HepG2 (cell line): ENCODE measurements around the gene CDK14. TPM values are rescaled to one million over a fixed set of nuclear protein-coding genes. Genes with fewer than 3 reads are reported as not detected.

Experiments used
- ATAC-seq: fragments of 200-7000 bp; cut with Tn5 transposase; 3 replicates; pipeline ENCODE4 v1.9.1; 2020; ENCODE audit warnings: mild to moderate bottlenecking, moderate library complexity
- BruUV-seq: library from RNA; stranded (reverse); fragments of 400-500 nt; replicated peaks from 2 replicates; lab custom pipeline; 2021; lab: Mats Ljungman, UMichigan
- CTCF ChIA-PET: fragments of 300-600 bp; formaldehyde crosslinking; extraction: SDS; loops from one replicate; lab custom pipeline; 2021; ENCODE audit warnings: low total read pairs, inconsistent platforms, low intra/inter-chr PET ratio; lab: Yijun Ruan, JAX
- POLR2A ChIA-PET: fragments of 350-600 bp; sonication (Branson Sonifier 250); formaldehyde crosslinking; loops from one replicate; lab custom pipeline; 2020; ENCODE audit warnings: antibody characterized with exemption, inconsistent platforms; lab: Yijun Ruan, JAX
- DNase-seq: peaks from one replicate; pipeline ENCODE4 v3.0.0-alpha.2; 2015; ENCODE audit warnings: low spot score
- FAIRE-seq: peaks from 3 replicates; lab custom pipeline; 2011; peaks lifted over from hg19 to GRCh38; lab: Jason Lieb, UNC
- H2AFZ ChIP-seq: one replicate; pipeline ENCODE4 v1.6.1; 2011; ENCODE audit warnings: low read length, inconsistent platforms
- H3K27ac ChIP-seq: fragments of 300-600 bp; 3 replicates; pipeline ENCODE4 v1.8.0; 2011; ENCODE audit warnings: mixed run types, mild to moderate bottlenecking, mixed read lengths, low read length, inconsistent platforms; ENCODE audit not compliant: insufficient read depth; ENCODE audit errors: extremely low read length
- H3K27me3 ChIP-seq, 2 experiments: fragments of 200-600 bp in 1 of 2; 2 replicates in 1 of 2; 3 replicates in 1 of 2; pipeline versions ENCODE4 v1.6.0 to v1.8.0; 2011; ENCODE audit warnings: low read length in 2 of 2, mild to moderate bottlenecking in 2 of 2, moderate library complexity in 2 of 2, inconsistent platforms in 1 of 2; ENCODE audit not compliant: insufficient read depth in 2 of 2, control insufficient read depth in 1 of 2
- H3K36me3 ChIP-seq, 2 experiments: fragments of 200-600 bp in 1 of 2; replicated peaks in 1 of 2; 2 replicates in 1 of 2; 3 replicates in 1 of 2; pipeline versions ENCODE4 v1.5.1 to v1.8.0; 2011; ENCODE audit warnings: low read length in 2 of 2, inconsistent platforms in 1 of 2; ENCODE audit not compliant: insufficient read depth in 2 of 2, control insufficient read depth in 1 of 2
- H3K4me1 ChIP-seq: 2 replicates; pipeline ENCODE4 v1.5.1; 2012; ENCODE audit warnings: low read length, inconsistent platforms; ENCODE audit not compliant: insufficient read depth
- H3K4me2 ChIP-seq: 2 replicates; pipeline ENCODE4 v1.6.0; 2011; ENCODE audit warnings: low read depth, low read length, inconsistent platforms
- H3K4me3 ChIP-seq, 3 experiments: fragments of 200-600 bp in 1 of 3; sonication (generic), shearing (Covaris generic) in 1 of 3; replicated peaks in 1 of 3; 2 replicates each; pipeline ENCODE4 v1.5.1; 2011 to 2016; ENCODE audit warnings: low read length in 3 of 3, inconsistent platforms in 2 of 3, low read depth in 2 of 3, mild to moderate bottlenecking in 2 of 3, control low read depth in 1 of 3, mixed read lengths in 1 of 3; ENCODE audit not compliant: insufficient read depth in 1 of 3
- H3K79me2 ChIP-seq: one replicate; pipeline ENCODE4 v1.6.1; 2011; ENCODE audit warnings: low read length, inconsistent platforms; ENCODE audit not compliant: insufficient read depth
- H3K9ac ChIP-seq: 2 replicates; pipeline ENCODE4 v1.6.0; 2011; ENCODE audit warnings: mild to moderate bottlenecking, low read depth, low read length, inconsistent platforms; ENCODE audit not compliant: insufficient read depth
- H3K9me3 ChIP-seq: 2 replicates; pipeline ENCODE4 v1.5.1; 2012; ENCODE audit warnings: mild to moderate bottlenecking, low read length
- H4K20me1 ChIP-seq: 2 replicates; pipeline ENCODE4 v1.6.0; 2011; ENCODE audit warnings: inconsistent platforms, mild to moderate bottlenecking, low read length, moderate library complexity; ENCODE audit not compliant: insufficient read depth
- JUN ChIP-seq: sonication (generic); formaldehyde crosslinking; IDR thresholded peaks from 2 replicates; pipeline ENCODE4 v1.4.0; 2020; ENCODE audit warnings: mild to moderate bottlenecking, missing genetic modification reagents
- MXI1 ChIP-seq: IDR thresholded peaks from 3 replicates; pipeline ENCODE4 v1.6.1; 2012; ENCODE audit warnings: low read depth, low read length, inconsistent platforms, borderline replicate concordance
- ONECUT2 ChIP-seq: sonication (generic); formaldehyde crosslinking; IDR thresholded peaks from 2 replicates; pipeline ENCODE4 v1.4.0; 2020; ENCODE audit warnings: missing genetic modification reagents
- RFX1 ChIP-seq: fragments of 450-650 bp; IDR thresholded peaks from 2 replicates; pipeline ENCODE4 v1.6.1; 2017
- SP2 ChIP-seq: sonication (generic); formaldehyde crosslinking; IDR thresholded peaks from 2 replicates; pipeline ENCODE4 v1.5.1; 2020; ENCODE audit warnings: mild to moderate bottlenecking, missing genetic modification reagents
- ZNF260 ChIP-seq: sonication (generic); formaldehyde crosslinking; IDR thresholded peaks from 2 replicates; pipeline ENCODE4 v1.4.0; 2020; ENCODE audit warnings: missing genetic modification reagents, low read depth, mild to moderate bottlenecking, borderline replicate concordance
- ZNF326 ChIP-seq: sonication (generic); formaldehyde crosslinking; IDR thresholded peaks from 2 replicates; pipeline ENCODE4 v1.4.0; 2020; ENCODE audit warnings: missing genetic modification reagents, borderline replicate concordance
- ZNF350 ChIP-seq: sonication (generic); formaldehyde crosslinking; IDR thresholded peaks from 2 replicates; pipeline ENCODE4 v1.4.0; 2020; ENCODE audit warnings: mild to moderate bottlenecking, low read depth, missing genetic modification reagents, borderline replicate concordance
- ZNF354B ChIP-seq: sonication (generic); formaldehyde crosslinking; IDR thresholded peaks from 2 replicates; pipeline ENCODE4 v1.8.0; 2022; ENCODE audit warnings: mild to moderate bottlenecking, missing genetic modification reagents
- ZNF430 ChIP-seq: sonication (generic); formaldehyde crosslinking; IDR thresholded peaks from 2 replicates; pipeline ENCODE4 v1.9.0; 2021; ENCODE audit warnings: mild to moderate bottlenecking, missing genetic modification reagents
- WGBS: methylation state at CpG from one replicate; pipeline ENCODE4 v1.1.6; 2017; ENCODE audit warnings: low lambda C conversion rate; 5-methylcytosine and 5-hydroxymethylcytosine counted together
- in situ Hi-C: cut with HindIII; loops from 2 replicates; pipeline ENCODE4 v1.10.0; 2017; ENCODE audit warnings: low pct_unique_long_range_greater_than_20kb; ENCODE audit not compliant: extremely low pct_ligation_motif_present
- intact Hi-C: fragments of 100-400 bp; cut with micrococcal nuclease; formaldehyde crosslinking; loops from one replicate; pipeline ENCODE4 v1.10.0; 2022; ENCODE audit not compliant: unreplicated experiment
- polyA plus RNA-seq, 8 experiments: library from polyadenylated mRNA; depleted of rRNA in 3 of 8; stranded (reverse) in 7 of 8; unstranded in 1 of 8; fragments of >200 nt; fragmentation: Illumina TruSeq in 4 of 8; extraction: Trizol in 4 of 8; gene quantifications; 2 replicates each; pipeline versions ENCODE4 v1.2.1 to v1.2.3, GENCODE V29; 2011 to 2016; ENCODE audit warnings: low read depth in 4 of 8, missing spikeins in 1 of 8, mixed read lengths in 1 of 8; ENCODE audit not compliant: insufficient read depth in 1 of 8
- total RNA-seq, 5 experiments: library from RNA; depleted of rRNA; stranded (reverse); fragments of >200 nt; fragmentation: Illumina TruSeq; extraction: Trizol; gene quantifications; 2 replicates each; pipeline ENCODE4 v1.2.3, GENCODE V29; 2016; ENCODE audit warnings: low read depth in 1 of 5
- TF ChIP-seq, protein P1 (sequence below): sonication (generic); formaldehyde crosslinking; IDR thresholded peaks from 2 replicates; pipeline ENCODE4 v1.4.0; 2020; ENCODE audit warnings: missing genetic modification reagents
- TF ChIP-seq, protein P2 (sequence below): sonication (generic); formaldehyde crosslinking; IDR thresholded peaks from 2 replicates; pipeline ENCODE4 v1.8.1; 2022; ENCODE audit warnings: mild to moderate bottlenecking, missing genetic modification reagents

Gene CDK14
- total and polyA plus RNA-seq, 2 of the 13 experiments (the other 11 are each of a cell fraction or from before 2014, with no cell fraction given): 0.26 to 0.71 TPM

DNA sequence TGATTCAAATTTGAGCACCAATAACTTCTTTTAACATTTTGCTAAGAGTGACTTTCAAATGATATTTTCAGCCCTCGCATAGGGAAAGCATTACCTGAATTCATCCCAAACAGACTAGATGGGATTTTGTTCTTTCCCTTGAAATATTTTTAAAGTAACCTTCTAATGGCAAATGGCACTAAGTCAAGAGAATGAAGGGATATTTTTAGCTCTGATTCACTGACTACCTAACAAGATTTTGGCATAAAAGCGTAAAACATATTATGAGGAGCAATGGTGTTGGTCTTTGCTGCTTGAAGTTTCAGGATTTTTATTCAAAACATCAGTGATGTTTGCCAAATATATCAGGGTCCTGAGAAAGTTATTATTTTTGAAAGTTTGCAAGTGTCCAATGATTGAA lies 290.3 kb downstream of the CDK14 start (continued):
- TF ChIP-seq, protein P1, sequence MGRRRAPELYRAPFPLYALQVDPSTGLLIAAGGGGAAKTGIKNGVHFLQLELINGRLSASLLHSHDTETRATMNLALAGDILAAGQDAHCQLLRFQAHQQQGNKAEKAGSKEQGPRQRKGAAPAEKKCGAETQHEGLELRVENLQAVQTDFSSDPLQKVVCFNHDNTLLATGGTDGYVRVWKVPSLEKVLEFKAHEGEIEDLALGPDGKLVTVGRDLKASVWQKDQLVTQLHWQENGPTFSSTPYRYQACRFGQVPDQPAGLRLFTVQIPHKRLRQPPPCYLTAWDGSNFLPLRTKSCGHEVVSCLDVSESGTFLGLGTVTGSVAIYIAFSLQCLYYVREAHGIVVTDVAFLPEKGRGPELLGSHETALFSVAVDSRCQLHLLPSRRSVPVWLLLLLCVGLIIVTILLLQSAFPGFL (CRISPR knock-in tag): no peak
- TF ChIP-seq ZNF430 (CRISPR knock-in tag) (no peak), ZNF354B (CRISPR knock-in tag) (no peak)

DNA sequence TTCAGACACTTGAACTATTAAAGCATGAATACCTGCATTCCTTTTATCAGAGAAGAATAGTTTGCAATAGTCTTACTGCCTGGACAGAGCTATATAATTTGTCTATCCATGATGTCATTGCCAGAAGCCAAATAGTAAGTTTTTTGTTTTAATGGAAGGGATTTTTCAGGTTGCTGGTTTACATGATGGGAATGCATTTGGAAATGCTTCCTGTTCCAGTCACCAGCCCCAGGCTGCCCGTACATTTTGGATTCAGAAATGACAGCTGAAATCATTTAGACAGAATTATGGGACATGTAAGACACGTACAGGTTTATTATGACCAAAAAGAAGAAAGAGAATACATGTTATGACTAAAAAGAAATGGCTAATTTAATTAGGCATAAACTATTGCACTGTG lies 293.1 kb downstream of the CDK14 start:
- no peak for DNase-seq
- no TSS peak for BruUV-seq
- no peak overlapping the region for H3K27ac ChIP-seq
- H2AFZ ChIP-seq: no peak overlapping the region
- no peaks in the 10 kb centered on the region for H3K36me3 ChIP-seq
- TF ChIP-seq ZNF260 (no peak), JUN (CRISPR knock-in tag) (no peak), MXI1 (no peak), RFX1 (no peak), ZNF326 (CRISPR knock-in tag) (no peak), SP2 (CRISPR knock-in tag) (no peak), ZNF350 (CRISPR knock-in tag) (no peak), ONECUT2 (no peak)
- TF ChIP-seq, protein P2, sequence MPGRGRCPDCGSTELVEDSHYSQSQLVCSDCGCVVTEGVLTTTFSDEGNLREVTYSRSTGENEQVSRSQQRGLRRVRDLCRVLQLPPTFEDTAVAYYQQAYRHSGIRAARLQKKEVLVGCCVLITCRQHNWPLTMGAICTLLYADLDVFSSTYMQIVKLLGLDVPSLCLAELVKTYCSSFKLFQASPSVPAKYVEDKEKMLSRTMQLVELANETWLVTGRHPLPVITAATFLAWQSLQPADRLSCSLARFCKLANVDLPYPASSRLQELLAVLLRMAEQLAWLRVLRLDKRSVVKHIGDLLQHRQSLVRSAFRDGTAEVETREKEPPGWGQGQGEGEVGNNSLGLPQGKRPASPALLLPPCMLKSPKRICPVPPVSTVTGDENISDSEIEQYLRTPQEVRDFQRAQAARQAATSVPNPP: no peak
- no peaks in the 10 kb centered on the region for H3K9me3 ChIP-seq
- WGBS: 0% methylated on average over 2 of the region's 2 CpGs
- no peaks in the 10 kb centered on the region for H3K79me2 ChIP-seq
- no peak overlapping the region for H3K9ac ChIP-seq
- CTCF ChIA-PET: no interaction called here
- no peaks in the 10 kb centered on the region for H3K4me1 ChIP-seq
- POLR2A ChIA-PET: no interaction called here
- intact Hi-C loops: no loop called here
- no peak for ATAC-seq
- no peak overlapping the region for H3K4me3 ChIP-seq
- no peak for FAIRE-seq
- H4K20me1 ChIP-seq: no peaks in the 10 kb centered on the region
- H3K27me3 ChIP-seq: no peaks in the 10 kb centered on the region
- in situ Hi-C loops: no loop called here
- H3K4me2 ChIP-seq: no peak overlapping the region
